ENCODE measurements around the gene EYA2. TPM values are rescaled to one million over a fixed set of nuclear protein-coding genes. Genes with fewer than 3 reads are reported as not detected.
"Not testable (repeated sequence)": the region's sequence is repeated elsewhere in the genome, so short reads cannot be mapped to it uniquely, and the experiment has no call there.

The EYA2 gene
- total RNA-seq, 1 experiment from 2014 or later: 0.74 TPM

DNA sequence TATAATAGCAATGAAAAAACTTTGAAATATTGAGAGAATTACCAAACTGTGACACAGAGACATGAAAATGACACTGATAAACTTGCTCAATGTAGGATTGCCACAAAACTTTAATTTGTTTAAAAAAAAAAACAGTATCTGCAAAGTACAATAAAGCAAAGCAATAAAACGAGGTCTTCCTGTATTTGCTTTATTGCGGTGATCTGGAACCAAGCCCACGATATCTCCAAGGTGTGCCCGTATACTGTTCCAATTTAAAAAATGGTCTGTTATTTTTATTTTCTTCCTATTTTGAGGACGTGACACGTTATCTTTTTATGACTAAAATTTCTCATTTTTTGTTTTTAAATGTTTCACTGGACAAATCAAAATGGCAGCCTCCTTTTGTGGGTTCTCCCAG is 25.5 kb downstream of the EYA2 start:
- Histone ChIP-seq H2BK5ac (ENCODE audit: insufficient read length, low read length) (no peak overlapping the region), H3K4me2 (ENCODE audit: insufficient read depth, insufficient read length, low read length) (no peak overlapping the region)

DNA sequence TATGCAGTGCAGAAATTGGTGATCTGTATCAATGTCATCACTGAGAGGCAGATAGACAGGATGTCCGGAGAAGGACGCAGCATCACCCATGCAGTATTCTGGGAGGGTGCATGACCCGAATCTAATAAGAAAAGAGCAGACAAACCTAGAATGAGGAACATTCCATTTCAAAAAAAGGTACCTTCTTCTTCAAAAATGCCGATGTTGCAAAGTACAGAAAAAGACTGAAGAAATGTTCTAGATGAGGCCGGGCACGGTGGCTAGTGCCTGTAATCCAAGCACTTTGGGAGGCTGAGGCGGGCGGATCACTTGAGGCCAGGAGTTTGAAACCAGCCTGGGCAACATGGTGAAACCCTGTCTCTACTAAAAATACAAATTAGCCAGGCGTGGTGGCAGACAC is 28.2 kb downstream of the EYA2 start:
- not testable (repeated sequence) for H4K8ac ChIP-seq (replicated peaks; ENCODE audit: insufficient read length, low read depth, low read length); H3K4me2 ChIP-seq (ENCODE audit: insufficient read depth, insufficient read length, low read length); H3K18ac ChIP-seq (ENCODE audit: insufficient read length, low read depth, low read length); H3K27me3 ChIP-seq (ENCODE audit: insufficient read depth, low read length); H3K27ac Mint-ChIP-seq; H3K79me1 ChIP-seq (ENCODE audit: insufficient read depth, low read depth, low read length, poor library complexity, severe bottlenecking); H4K91ac ChIP-seq (ENCODE audit: insufficient read length, low read depth, low read length); DNase-seq; H3K4ac ChIP-seq (ENCODE audit: low read depth, low read length); H3K23me2 ChIP-seq (ENCODE audit: insufficient read length, low read depth, low read length, poor library complexity, severe bottlenecking); H3K9me3 ChIP-seq (ENCODE audit: control insufficient read depth, low read depth, low read length); H4K20me1 ChIP-seq (ENCODE audit: control insufficient read depth, insufficient read depth, insufficient read length); H3T11ph ChIP-seq (ENCODE audit: low read length); H3K27me3 Mint-ChIP-seq (ENCODE audit: low read depth); H3K9ac ChIP-seq (ENCODE audit: extremely low read depth, insufficient read length, low read length); H3K27ac ChIP-seq (ENCODE audit: insufficient read length, low read depth, low read length); H2BK5ac ChIP-seq (ENCODE audit: insufficient read length, low read length); H4K5ac ChIP-seq (ENCODE audit: insufficient read length, low read depth, low read length); H2BK15ac ChIP-seq (ENCODE audit: low read depth, low read length); H2BK12ac ChIP-seq (ENCODE audit: insufficient read length, low read depth, low read length); H2AFZ ChIP-seq (ENCODE audit: low read length); H2AK5ac ChIP-seq (ENCODE audit: insufficient read length, low read length); H3K14ac ChIP-seq (ENCODE audit: insufficient read depth, low read length); H3K4me1 ChIP-seq (ENCODE audit: insufficient read depth, low read length); H2BK120ac ChIP-seq (ENCODE audit: low read depth, low read length, poor library complexity, severe bottlenecking); H3K23ac ChIP-seq (ENCODE audit: insufficient read length, low read depth, low read length); H3K56ac ChIP-seq (ENCODE audit: insufficient read length, low read depth, low read length); H2BK20ac ChIP-seq (ENCODE audit: low read depth, low read length, poor library complexity, severe bottlenecking); H3K79me2 ChIP-seq (ENCODE audit: insufficient read depth, low read length); H3K4me3 Mint-ChIP-seq
- Mint-ChIP-seq H3K9me3 (peaks cover 13 to 16% of the 10 kb centered on the region in 2 experiments), H3K4me1 (peaks cover 15 to 18% of the 10 kb centered on the region in 2 experiments), H3K36me3 (ENCODE audit: insufficient read depth in 1 of 3, low read depth in 3 of 3) (peaks cover 2 to 19% (median 2%) of the 10 kb centered on the region in 3 experiments; a peak in 3 of 7 replicates)
- no CpG with 5 or more reads among the region's 9 CpGs for WGBS (ENCODE audit: extremely low coverage, insufficient read length, low lambda C conversion rate)

More for the DNA sequence above, 25.5 kb downstream of the EYA2 start:
- Mint-ChIP-seq H3K36me3 (ENCODE audit: insufficient read depth in 1 of 3, low read depth in 3 of 3) (peaks cover 0 to 12% (median 2%) of the 10 kb centered on the region in 3 experiments; a peak in 2 of 7 replicates), H3K27ac (no peak overlapping the region), H3K4me1 (peaks cover 15 to 21% of the 10 kb centered on the region in 2 experiments), H3K9me3 (peaks cover 7 to 10% of the 10 kb centered on the region in 2 experiments; a peak in 4 of 5 replicates), H3K27me3 (ENCODE audit: low read depth) (peaks cover 3% of the 10 kb centered on the region), H3K4me3 (no peak overlapping the region)
- H2AK5ac ChIP-seq (ENCODE audit: insufficient read length, low read length): no peak overlapping the region
- no peak overlapping the region for H3K27ac ChIP-seq (ENCODE audit: insufficient read length, low read depth, low read length)
- H2BK15ac ChIP-seq (ENCODE audit: low read depth, low read length): no peak overlapping the region
- no peak overlapping the region for H3K23ac ChIP-seq (ENCODE audit: insufficient read length, low read depth, low read length)
- no peak overlapping the region for H3K4ac ChIP-seq (ENCODE audit: low read depth, low read length)
- H3K23me2 ChIP-seq (ENCODE audit: insufficient read length, low read depth, low read length, poor library complexity, severe bottlenecking): no peaks in the 10 kb centered on the region
- H3K79me1 ChIP-seq (ENCODE audit: insufficient read depth, low read depth, low read length, poor library complexity, severe bottlenecking): no peaks in the 10 kb centered on the region
- H2BK120ac ChIP-seq (ENCODE audit: low read depth, low read length, poor library complexity, severe bottlenecking): no peak overlapping the region
- no peak overlapping the region for H4K8ac ChIP-seq (replicated peaks; ENCODE audit: insufficient read length, low read depth, low read length)
- H3K9me3 ChIP-seq (ENCODE audit: control insufficient read depth, low read depth, low read length): no peaks in the 10 kb centered on the region
- DNase-seq: no peak
- WGBS (ENCODE audit: extremely low coverage, insufficient read length, low lambda C conversion rate): no CpG with 5 or more reads among the region's 6 CpGs
- no peak overlapping the region for H2BK12ac ChIP-seq (ENCODE audit: insufficient read length, low read depth, low read length)
- H3K79me2 ChIP-seq (ENCODE audit: insufficient read depth, low read length): no peaks in the 10 kb centered on the region
- H3K4me1 ChIP-seq (ENCODE audit: insufficient read depth, low read length): no peaks in the 10 kb centered on the region
- H3T11ph ChIP-seq (ENCODE audit: low read length): no peak overlapping the region
- no peak overlapping the region for H3K14ac ChIP-seq (ENCODE audit: insufficient read depth, low read length)
- no peaks in the 10 kb centered on the region for H4K20me1 ChIP-seq (ENCODE audit: control insufficient read depth, insufficient read depth, insufficient read length)
- TF ChIP-seq, protein P1, sequence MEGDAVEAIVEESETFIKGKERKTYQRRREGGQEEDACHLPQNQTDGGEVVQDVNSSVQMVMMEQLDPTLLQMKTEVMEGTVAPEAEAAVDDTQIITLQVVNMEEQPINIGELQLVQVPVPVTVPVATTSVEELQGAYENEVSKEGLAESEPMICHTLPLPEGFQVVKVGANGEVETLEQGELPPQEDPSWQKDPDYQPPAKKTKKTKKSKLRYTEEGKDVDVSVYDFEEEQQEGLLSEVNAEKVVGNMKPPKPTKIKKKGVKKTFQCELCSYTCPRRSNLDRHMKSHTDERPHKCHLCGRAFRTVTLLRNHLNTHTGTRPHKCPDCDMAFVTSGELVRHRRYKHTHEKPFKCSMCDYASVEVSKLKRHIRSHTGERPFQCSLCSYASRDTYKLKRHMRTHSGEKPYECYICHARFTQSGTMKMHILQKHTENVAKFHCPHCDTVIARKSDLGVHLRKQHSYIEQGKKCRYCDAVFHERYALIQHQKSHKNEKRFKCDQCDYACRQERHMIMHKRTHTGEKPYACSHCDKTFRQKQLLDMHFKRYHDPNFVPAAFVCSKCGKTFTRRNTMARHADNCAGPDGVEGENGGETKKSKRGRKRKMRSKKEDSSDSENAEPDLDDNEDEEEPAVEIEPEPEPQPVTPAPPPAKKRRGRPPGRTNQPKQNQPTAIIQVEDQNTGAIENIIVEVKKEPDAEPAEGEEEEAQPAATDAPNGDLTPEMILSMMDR (conservative IDR thresholded peaks at IDR 0.05): no peak
- H2AFZ ChIP-seq (ENCODE audit: low read length): no peak overlapping the region
- no peak overlapping the region for H3K56ac ChIP-seq (ENCODE audit: insufficient read length, low read depth, low read length)
- no peak overlapping the region for H3K9ac ChIP-seq (ENCODE audit: extremely low read depth, insufficient read length, low read length)
- no peak overlapping the region for H2BK20ac ChIP-seq (ENCODE audit: low read depth, low read length, poor library complexity, severe bottlenecking)
- no peaks in the 10 kb centered on the region for H3K27me3 ChIP-seq (ENCODE audit: insufficient read depth, low read length)
- no peak overlapping the region for H3K18ac ChIP-seq (ENCODE audit: insufficient read length, low read depth, low read length)
- no peak overlapping the region for H4K91ac ChIP-seq (ENCODE audit: insufficient read length, low read depth, low read length)
- no peak overlapping the region for H4K5ac ChIP-seq (ENCODE audit: insufficient read length, low read depth, low read length)
